ENCODE data around the gene LAMB3.

- TF ChIP-seq, protein P1, sequence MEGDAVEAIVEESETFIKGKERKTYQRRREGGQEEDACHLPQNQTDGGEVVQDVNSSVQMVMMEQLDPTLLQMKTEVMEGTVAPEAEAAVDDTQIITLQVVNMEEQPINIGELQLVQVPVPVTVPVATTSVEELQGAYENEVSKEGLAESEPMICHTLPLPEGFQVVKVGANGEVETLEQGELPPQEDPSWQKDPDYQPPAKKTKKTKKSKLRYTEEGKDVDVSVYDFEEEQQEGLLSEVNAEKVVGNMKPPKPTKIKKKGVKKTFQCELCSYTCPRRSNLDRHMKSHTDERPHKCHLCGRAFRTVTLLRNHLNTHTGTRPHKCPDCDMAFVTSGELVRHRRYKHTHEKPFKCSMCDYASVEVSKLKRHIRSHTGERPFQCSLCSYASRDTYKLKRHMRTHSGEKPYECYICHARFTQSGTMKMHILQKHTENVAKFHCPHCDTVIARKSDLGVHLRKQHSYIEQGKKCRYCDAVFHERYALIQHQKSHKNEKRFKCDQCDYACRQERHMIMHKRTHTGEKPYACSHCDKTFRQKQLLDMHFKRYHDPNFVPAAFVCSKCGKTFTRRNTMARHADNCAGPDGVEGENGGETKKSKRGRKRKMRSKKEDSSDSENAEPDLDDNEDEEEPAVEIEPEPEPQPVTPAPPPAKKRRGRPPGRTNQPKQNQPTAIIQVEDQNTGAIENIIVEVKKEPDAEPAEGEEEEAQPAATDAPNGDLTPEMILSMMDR (IDR thresholded peaks at IDR 0.05), result no peak
- TF ChIP-seq POLR2A (IDR thresholded peaks at IDR 0.05), result no peak
These were observed 22.8 kb upstream of the LAMB3 start, which contains the start of gene G0S2 for GRCh38 chr1:209674957-209675564.
